GM21786 (cell line): ENCODE measurements around the gene KCNT1.

Experiments used
- ATAC-seq: cut with Tn5 transposase; IDR thresholded peaks from one replicate; pipeline ENCODE4 v1.9.1; 2021; ENCODE audit not compliant: unreplicated experiment

KCNT1 gene

DNA sequence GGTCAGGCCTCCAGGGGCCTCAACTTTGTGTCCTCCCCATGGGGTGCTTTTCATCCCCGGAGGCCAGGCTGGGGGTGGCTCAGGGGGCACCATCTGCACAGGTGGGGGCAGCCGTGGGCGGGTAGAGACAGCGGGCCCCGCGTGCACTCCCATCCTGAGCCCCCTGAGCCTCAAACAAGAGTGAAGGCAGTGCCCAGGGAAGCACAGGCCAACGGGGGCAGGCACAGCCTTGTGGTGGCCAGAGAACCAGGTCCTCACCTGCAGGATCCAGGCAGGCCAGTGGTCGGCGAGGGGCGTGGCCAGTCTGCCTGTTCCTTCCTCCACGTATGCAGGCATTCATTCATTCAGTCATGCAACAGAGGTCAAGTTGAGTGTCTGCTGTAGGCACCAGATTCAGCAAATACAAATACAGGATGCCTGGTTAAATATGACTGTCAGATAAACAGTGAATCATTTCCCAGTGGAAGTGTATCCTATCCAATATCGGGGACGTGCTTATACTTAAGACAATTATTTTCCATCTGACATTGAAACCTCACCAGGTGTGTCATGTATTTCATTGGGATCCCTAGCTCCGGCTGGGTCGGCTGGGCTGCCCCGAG is 22.3 kb downstream of the KCNT1 start:
- no peak for ATAC-seq

DNA sequence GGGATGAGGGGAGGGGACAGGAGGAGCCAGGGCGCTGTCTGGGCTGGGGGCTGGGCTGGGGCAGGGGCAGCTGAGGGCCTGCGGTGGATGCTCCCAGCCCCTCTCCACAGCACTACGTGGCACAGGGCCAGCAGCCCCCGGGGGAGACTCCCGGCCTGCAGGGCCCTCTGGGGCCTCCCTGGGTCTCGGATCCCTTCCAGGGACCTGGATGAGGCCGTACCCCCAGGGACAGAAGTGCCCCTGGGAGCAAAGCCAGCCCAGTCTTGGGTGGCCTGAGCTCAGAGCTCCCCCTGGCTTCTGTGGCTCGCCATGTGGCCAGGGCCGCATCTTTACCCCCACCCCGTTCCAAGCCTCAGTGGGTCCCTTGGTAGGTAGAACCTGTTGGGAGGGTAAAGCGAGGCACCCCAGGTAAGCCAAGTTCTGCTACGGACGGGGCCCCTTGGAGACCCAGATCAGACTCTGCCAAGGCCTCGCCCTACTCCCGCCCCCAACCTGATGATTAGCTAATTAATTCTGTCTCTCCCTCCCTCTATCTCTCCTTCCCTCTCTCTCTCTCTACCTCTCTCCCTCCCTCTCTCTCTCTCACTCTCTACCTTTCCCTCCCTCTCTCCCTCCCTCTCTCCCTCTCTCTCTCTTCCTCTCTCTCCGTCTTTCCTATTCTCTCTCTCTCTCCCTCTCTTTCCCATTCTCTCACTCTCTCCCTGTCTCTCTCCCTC is 24.3 kb downstream of the KCNT1 start:
- no peak for ATAC-seq

DNA sequence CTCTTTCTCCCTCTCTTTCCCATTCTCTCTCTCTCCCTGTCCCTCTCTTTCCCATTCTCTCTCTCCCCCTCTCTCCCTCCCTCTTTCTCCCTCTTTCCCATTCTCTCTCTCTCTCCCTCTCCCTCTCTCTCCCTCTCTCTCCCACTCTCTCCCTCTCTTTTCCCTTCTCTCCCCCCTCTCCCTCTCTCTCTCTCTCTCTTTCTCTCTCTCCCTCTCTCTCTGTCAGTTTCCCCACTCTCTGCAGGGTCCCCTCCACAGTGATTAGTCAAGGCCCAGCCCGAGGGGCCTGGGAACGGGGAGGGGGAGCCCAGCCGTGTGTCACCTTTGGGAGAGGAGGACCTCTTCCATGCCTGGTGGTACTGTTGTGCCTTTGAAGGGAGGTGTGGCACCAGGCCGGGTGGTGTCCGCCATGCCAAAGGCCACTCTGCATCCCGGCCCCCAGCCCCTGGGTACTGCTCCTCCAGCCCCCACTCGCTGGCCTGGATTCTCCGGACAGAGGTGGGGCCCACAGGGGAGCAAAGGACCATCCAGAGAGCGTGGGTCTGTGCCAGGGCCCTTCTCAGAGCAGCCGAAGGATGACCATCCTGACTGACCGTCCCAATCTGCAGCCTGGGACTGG is 25.4 kb downstream of the KCNT1 start:
- ATAC-seq, result no peak

DNA sequence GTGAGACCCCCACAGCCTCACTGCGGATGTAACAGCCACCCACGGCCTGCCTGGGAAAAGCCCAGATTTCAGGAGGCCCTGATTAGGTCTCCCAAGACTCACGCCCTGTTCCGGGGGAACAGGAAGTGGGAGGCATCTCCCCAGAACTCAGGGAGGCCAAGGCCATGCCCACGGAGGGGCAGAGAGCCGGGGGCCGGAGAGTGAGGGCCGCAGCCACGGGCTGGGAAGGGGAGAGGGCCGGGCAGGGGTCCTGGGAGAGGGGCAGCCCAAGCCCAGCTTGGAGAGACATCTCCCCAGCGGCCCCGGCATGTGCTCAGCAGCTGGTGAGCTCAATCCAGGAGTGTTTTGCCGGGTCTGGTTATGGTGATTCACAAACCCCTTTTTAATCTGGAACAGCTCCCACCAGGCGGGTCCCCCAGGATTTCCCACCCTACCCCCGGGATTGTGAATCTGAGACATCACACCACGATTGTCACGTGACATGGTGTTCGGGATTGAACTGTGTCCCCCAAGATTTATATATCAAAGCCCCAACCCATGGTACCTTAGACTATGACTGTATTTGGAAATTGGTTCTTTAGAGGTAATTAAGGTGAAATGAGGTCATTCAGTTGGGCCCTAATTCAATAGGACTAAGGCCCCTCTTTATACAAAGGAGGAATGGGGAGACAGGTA is 26.6 kb downstream of the KCNT1 start:
- ATAC-seq, result no peak

DNA sequence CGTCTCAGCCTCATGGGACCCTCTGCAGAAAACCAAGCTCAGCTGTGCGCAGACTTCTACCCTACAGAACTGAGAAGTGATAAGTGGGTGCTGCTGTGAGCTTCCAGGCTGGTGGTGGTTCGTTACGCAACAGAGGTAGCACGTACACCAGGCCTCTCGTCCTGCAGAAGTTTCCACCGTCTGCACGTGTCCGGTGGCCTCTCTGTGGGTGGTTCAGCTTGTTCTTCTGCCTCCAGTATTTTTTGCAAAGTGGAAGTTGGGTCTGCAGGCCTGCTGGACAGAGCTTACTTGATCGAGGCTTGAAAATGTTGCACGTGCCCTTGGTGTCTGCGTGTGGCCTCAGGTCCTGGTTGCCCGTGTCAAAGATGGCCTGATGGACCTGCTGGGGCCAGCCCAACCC is 27.5 kb downstream of the KCNT1 start:
- no peak for ATAC-seq

DNA sequence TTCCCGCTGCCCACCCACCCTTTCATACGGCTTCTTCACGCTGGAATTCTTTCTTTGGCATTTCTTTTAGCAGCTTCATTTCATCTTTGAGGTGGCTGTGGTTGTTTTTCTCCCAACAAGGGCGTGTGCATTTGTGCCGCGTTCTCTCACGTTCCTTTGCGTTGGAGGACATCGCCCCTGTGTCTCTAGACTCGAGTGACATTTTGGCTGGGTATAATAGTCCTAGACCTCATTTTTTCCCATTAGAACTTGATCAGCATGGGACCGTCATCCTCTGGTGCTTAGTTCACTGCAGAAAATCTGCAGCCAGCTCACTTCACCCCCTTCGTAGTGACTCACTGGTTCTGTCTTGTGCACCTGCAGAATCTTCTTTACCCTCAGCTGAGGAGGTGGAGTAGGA is 29.5 kb downstream of the KCNT1 start:
- ATAC-seq, result no peak

DNA sequence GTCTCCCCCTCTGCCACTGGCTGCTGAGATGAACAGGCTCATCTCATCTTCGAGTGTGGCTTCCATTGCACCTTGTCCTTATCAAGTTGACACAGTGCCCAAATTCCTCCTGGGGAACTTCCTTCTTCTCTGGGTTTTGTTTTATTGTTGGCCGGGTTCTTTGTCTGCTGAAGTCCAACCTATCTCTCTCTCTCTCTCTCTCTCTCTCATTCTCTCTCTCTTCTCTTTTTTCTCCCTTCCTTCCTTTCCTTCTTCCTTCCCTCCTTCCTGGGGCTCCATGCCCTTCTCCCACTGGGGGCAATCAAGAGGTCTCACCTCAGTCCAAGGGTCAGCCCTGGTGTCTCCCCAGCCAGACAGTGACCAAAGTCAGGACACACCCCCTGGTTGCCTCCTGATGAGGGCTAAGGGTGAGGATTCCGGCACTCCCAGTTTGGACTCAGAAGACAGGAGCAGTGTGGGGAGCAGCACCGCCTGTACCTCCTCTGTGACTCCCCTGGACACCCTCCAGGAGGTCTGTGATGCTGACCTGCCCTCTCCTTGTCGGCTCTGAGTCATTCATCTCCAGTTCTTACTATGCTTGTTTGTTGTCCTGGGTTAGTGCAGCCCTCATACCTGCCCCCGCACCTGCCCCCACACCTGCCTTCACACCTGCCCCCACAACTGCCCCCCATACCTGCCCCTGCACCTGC is 30.7 kb downstream of the KCNT1 start:
- no peak for ATAC-seq

DNA sequence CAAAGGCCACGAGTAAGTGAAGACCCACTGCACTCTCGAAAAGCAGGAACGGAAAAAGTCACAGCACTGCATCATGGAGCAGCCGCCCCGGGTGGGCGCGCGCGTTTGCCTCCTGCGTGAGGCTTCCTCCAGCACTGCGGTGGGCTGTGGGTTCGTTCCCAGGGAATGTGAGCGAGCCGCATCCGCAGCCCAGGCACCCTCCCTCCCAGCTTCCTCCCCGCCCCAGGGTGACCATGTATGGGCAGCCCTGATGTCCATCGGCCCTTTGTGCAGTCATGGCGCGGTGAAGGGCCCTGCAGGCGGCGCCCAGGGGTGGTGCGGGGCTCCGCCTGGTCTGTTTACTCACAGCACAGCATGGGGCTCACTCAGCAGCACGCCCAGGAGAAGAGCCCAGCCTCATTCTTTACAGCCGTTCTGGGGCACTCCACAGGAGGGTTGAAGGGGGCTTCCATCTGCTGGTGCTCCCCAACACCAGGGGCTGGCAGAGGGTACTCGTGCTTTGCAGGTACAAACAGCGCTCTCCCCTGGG is 32.7 kb downstream of the KCNT1 start:
- no peak for ATAC-seq

DNA sequence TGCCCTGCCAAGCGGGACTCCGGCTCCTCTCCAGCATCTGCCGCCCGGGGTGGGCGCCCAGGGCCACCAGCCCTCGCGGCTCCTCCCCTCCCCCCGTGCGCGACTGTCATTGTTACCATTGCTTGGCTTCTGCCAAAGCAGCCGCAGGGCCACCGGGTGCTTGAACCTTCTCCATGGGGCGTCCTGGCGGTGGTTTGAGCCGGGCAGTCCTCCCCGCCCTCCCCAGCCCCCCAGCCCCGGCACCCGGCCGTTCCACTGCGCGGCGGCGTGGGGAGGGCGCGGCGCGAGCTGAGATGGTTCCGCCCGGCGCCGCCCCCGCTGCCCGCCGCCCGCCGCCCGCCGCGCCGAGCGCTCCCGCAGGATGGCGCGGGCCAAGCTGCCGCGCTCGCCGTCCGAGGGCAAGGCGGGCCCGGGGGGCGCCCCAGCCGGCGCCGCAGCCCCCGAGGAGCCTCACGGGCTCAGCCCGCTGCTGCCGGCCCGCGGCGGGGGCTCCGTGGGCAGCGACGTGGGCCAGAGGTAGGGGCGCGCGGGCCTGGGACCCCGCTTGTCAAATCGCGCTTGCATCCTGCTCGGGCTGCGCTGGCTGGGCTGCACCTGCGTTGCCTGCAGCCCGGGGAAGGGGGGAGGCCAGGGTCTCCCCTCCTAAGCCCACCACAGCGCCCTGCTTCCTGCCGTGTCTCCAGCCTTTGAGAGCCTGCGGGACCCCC is 34.4 kb downstream of the KCNT1 start:
- ATAC-seq, result no peak

DNA sequence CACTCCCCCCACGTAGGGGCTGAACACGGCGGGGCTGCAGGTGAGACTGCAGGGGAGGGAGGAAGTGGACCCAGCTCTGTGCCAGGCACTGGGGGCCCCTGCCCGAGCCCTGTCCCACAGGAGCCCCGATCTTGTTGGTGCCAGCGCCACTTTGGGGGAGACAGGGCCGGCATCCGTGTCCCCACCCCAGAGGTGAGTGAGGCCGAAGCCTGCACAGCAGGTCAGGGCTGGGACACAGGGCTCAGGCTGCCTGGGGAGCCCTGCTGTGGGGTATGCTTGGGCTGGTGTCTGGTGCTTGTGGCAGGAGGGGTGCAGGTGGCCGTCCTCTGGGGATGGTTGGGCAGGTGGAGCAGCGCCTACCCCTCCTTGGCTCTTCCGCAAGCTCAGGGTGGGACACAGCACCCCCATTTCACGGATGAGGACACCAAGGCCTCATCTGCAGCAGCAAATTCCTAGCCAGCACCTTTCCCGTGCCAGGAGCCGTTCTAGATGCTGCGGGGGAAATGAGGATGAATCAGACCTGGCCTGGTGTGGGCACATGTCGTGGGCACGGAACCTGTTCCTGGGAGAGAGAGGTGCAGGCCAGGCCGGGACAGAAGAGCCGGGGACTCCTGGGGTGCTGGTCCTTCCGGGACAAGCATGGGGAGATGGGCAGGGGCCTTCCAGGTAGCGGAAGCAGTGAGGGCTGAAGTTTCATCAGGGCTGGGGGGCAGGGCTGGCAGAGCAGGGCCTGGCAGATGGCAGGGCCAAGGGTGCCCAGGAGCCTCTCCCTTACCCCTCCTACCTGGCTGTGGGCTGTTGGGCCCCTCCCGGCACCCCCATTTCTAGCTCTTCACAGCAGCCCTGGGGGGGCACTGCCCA is 35.2 kb downstream of the KCNT1 start:
- no peak for ATAC-seq

DNA sequence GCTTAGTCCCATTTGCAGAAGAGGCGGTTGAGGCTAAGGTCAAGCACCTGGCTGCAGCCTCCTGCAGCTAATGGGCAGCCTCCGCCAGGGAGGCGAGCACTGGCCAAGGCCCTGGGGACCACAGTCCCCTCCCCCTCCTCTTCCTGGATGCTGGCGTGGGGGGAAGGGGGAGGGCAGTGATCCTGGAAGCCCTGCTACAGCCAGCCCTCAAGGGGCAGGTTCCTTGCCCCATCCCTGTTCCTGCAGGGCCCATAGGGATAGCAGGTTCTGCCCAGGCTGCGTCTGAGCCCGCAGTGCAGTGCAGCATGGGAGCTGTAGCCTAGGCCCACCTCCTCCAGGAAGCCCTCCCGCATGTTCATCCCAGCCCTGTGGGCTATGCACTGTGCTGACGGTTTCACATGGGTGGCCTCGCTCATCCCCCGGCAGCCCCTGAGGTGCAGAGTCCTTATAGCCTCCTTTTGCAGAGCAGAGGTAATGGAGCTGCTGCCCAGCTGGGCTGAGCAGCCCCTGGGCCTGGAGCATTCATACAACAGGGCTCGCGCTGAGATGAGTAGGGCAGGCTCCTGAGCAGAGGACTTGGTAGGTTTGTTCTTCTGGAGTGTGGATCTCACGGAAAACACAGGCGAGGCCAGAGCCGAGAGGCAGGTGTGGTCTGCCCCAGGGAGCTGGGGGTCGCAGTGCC is 36.0 kb downstream of the KCNT1 start:
- no peak for ATAC-seq

DNA sequence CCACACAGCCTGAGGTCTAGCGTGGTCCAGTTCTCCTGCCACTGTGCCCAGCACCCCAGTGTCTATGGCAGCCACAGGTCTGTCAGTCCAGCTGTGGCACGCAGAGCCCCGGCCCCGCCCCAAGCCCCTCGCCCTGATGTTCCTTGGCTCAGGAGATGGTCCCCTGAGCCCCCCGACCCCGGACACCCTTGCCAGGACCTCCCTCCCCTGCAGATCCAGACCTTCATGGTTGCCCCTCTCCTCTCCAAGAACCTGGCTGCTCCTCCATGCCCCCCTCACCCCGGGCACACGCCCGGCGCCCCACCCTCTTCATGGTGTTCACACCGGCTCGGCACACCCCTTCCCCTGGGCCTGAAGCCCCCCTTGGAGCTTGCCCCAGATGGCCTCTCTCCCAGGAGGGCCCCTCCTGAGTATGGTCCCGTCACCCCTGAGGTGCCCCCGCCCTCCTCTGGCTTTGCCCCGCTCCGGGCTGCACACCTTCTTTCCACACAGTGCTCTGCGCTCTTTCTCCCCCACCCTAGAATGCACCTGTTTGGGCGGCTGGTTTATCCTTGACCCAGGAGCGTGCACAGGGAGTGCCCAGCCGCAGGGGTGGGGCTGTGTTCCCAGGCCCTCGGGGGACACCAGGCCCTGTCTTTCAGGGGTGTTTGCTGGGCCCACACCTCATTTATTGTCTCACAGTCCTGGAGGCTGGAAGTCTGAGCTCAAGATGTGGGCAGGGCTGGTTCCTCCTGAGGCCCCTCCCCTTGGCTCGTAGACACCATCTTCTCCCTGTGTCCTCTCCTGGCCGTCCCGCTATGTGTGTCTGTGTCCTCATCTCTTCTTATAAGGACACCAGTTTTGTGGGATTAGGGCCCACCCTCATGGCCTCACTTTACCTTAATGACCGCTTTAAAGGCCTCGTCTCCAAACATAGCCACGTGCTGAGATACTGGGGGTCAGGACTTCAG is 37.6 kb downstream of the KCNT1 start:
- ATAC-seq, result no peak

DNA sequence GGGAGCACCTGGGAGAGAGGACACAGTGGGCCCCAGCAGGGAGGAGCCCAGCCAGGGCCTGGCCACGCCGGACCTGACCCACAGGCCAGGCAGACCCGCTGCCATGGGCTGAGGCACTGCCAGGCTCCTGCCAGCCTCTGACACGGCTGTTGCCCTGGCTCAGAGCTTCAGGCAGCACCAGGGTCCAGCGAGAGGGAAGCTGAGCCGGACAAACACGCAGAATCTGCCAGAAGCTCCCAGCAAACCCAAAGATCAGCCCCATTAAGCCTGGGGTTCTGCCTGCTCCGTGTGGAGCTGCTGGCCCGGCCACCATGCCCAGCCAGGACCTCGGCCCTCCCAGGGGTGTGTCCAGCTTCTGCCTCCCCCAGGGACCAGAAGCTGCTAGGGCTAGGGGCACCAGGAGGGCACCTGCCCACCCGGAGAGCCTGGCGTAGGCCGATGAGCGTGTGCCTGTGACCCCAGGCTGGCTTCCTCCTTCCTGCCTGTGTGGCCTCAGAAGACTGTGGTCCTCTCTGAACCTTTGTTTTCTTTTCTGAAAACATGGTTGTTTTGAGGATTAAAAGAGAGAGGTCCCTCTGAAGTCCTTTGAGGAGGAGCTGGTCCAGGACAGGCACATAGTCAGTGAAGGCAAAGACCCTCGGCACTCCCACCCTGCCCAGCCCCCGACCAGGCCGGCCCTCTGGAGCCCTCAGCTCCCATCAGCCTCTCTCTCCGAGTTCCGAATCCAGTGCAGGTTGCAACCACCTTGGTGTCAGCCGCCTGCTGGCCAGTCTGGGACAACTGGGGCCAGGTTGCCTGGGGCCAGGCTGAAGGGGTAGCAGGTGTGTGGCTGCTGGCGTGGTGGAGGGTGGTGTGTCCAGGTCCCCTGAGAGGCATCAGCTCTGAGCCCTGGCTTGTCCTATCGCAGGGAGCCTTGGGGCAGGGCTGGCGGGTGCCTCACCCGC is 39.6 kb downstream of the KCNT1 start:
- no peak for ATAC-seq

DNA sequence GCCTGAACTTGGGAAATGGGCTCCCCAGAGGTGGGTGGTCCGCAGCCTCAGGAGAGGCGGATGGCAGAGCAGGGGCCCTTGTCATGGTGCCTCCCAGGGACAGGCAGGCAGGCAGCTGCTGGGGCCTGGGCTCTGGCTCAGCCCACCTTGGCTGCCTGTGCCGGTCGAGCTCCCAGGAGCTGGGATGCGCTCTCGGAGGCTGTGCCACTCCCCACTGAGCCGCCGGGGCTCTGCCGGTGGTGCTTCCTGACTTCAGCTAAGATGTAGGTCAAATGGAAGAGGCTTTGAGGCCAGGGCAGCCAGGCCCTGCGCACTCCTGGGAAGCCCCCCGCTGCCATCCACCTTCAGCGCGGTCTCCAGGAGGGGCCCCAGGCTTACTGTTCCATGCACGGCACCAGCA is 41.0 kb downstream of the KCNT1 start:
- no peak for ATAC-seq

DNA sequence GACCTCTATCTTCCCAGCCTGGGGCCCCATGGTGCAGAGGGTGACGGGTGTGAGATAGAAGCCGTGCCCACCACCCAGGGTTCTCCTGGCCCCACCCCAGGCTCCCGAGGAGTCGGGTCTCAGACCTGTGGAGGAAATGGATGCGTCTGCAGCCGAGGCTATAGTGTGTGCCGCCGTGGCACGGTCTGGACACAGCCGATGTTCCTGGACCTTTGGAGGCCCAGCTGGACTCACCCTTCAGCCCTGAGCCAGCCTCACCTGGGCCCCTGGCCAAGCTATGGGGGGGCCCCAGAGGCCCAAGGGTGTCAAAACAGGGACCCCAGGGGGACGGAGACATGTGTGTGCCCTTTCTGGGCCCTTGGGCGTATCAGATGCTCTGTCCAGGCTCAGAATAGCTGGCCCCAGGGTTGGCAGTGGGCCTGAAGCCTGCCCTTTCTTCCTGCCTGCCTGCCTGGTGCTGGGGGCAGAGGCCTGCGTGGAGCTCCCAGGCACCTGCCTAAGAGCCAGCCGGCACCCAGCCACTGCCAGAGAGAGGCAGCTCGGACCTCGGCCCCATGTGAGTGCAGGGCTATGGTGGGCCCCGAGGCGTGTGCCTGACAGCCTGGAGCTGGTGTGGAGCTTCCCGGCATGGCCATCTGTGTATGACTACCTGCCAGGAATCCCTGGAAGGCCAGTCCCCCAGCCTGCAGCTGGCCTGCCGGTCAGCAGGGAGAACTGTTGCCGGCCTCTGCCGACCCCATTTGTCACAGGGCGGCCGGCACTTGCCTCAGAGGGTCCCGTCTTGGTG is 41.8 kb downstream of the KCNT1 start:
- no peak for ATAC-seq
